AG09309 (cell line): ENCODE data around the gene RAI1.

Experiments
- DNase-seq: peaks from one replicate; pipeline ENCODE4 v3.0.0-alpha.2; 2010; ENCODE audit warnings: low read depth
- H3K4me3 ChIP-seq: 2 replicates; pipeline ENCODE4 v1.5.1; 2011; ENCODE audit warnings: mild to moderate bottlenecking, low read depth, low read length, moderate library complexity; ENCODE audit not compliant: control insufficient read depth
- CTCF ChIP-seq: IDR thresholded peaks from 2 replicates; pipeline ENCODE4 v1.5.1; 2011; ENCODE audit warnings: mild to moderate bottlenecking, low read depth, low read length, inconsistent platforms; ENCODE audit not compliant: insufficient read depth, control insufficient read depth; ENCODE audit errors: missing control alignments

RAI1 gene

GRCh38 chr17:17745476-17746455, 64.5 kb downstream of the RAI1 start:
- DNase-seq = no peak
- H3K4me3 ChIP-seq = no peak overlapping the region
- TF ChIP-seq CTCF = no peak

GRCh38 chr17:17748179-17748578, 66.9 kb downstream of the RAI1 start:
- no peak overlapping the region for H3K4me3 ChIP-seq
- no peak for TF ChIP-seq CTCF
- no peak for DNase-seq

GRCh38 chr17:17748604-17749003, 67.3 kb downstream of the RAI1 start:
- no peak for TF ChIP-seq CTCF
- no peak for DNase-seq
- H3K4me3 ChIP-seq = no peak overlapping the region

GRCh38 chr17:17749025-17749772, 67.9 kb downstream of the RAI1 start:
- no peak overlapping the region for H3K4me3 ChIP-seq
- DNase-seq = no peak
- TF ChIP-seq CTCF = no peak

GRCh38 chr17:17749921-17750320, 68.7 kb downstream of the RAI1 start:
- TF ChIP-seq CTCF = no peak
- DNase-seq = no peak
- H3K4me3 ChIP-seq = no peak overlapping the region

- no peak for TF ChIP-seq CTCF
- H3K4me3 ChIP-seq = no peak overlapping the region
- DNase-seq = no peak
These were observed 69.6 kb downstream of the RAI1 start for GRCh38 chr17:17750881-17751280.
